Measurements from ENCODE around the gene BET1L.

- TF ChIP-seq CTCF (conservative IDR thresholded peaks at IDR 0.05; ENCODE audit: low read depth, low read length) (no peak), EZH2 (IDR thresholded peaks at IDR 0.05; ENCODE audit: low read length, unreplicated experiment) (no peak), EZH2phosphoT487 (IDR thresholded peaks at IDR 0.05; ENCODE audit: borderline replicate concordance, low read length) (no peak)
Measured at GRCh38 chr11:211295-211694, 4.1 kb upstream of the BET1L start.

Measured in PC-3 (cell line).